ENCODE results near the gene NSMCE4A. TPM values are rescaled to one million over a fixed set of nuclear protein-coding genes. Genes with fewer than 3 reads are reported as not detected.

Gene NSMCE4A
- total and polyA plus RNA-seq, 9 of the 15 experiments (the other 6 are each of a cell fraction or from before 2014, with no cell fraction given), result 8.4 to 88.5 (median 46.4) TPM

DNA sequence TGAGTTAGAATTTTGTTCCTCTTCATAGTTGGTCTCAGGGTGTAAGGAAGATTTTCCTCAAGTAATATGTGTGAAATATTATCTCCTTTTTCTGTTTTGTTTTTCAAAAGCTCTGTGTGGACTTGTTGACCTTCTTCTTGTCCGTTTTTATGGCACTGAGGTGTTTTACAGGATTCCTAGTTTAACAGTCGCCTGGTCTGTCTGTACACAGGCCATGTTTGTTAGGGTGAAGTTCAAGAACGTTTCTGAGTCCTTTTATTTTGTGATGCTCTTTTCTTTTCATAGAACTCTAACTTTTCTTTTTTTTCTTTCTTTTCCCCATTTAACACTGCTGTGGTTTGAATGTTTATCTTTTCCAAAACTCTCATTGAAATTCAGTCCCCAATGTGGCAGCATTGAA is 32.4 kb upstream of the NSMCE4A start (continued):
- TF ChIP-seq, protein P1, sequence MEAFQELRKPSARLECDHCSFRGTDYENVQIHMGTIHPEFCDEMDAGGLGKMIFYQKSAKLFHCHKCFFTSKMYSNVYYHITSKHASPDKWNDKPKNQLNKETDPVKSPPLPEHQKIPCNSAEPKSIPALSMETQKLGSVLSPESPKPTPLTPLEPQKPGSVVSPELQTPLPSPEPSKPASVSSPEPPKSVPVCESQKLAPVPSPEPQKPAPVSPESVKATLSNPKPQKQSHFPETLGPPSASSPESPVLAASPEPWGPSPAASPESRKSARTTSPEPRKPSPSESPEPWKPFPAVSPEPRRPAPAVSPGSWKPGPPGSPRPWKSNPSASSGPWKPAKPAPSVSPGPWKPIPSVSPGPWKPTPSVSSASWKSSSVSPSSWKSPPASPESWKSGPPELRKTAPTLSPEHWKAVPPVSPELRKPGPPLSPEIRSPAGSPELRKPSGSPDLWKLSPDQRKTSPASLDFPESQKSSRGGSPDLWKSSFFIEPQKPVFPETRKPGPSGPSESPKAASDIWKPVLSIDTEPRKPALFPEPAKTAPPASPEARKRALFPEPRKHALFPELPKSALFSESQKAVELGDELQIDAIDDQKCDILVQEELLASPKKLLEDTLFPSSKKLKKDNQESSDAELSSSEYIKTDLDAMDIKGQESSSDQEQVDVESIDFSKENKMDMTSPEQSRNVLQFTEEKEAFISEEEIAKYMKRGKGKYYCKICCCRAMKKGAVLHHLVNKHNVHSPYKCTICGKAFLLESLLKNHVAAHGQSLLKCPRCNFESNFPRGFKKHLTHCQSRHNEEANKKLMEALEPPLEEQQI (IDR thresholded peaks at IDR 0.05), result no peak
- TF ChIP-seq NEUROD1 (IDR thresholded peaks at IDR 0.05; ENCODE audit: borderline replicate concordance, low read depth, low read length, partially characterized antibody) (no peak), TSC22D4 (tag; IDR thresholded peaks at IDR 0.05) (no peak), MECOM (CRISPR knock-in tag; IDR thresholded peaks at IDR 0.05) (no peak), ZNF324 (CRISPR knock-in tag; IDR thresholded peaks at IDR 0.05) (no peak)
- TF ChIP-seq, protein P2, sequence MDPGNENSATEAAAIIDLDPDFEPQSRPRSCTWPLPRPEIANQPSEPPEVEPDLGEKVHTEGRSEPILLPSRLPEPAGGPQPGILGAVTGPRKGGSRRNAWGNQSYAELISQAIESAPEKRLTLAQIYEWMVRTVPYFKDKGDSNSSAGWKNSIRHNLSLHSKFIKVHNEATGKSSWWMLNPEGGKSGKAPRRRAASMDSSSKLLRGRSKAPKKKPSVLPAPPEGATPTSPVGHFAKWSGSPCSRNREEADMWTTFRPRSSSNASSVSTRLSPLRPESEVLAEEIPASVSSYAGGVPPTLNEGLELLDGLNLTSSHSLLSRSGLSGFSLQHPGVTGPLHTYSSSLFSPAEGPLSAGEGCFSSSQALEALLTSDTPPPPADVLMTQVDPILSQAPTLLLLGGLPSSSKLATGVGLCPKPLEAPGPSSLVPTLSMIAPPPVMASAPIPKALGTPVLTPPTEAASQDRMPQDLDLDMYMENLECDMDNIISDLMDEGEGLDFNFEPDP (CRISPR knock-in tag; IDR thresholded peaks at IDR 0.05), result no peak
- TF ChIP-seq, protein P3, sequence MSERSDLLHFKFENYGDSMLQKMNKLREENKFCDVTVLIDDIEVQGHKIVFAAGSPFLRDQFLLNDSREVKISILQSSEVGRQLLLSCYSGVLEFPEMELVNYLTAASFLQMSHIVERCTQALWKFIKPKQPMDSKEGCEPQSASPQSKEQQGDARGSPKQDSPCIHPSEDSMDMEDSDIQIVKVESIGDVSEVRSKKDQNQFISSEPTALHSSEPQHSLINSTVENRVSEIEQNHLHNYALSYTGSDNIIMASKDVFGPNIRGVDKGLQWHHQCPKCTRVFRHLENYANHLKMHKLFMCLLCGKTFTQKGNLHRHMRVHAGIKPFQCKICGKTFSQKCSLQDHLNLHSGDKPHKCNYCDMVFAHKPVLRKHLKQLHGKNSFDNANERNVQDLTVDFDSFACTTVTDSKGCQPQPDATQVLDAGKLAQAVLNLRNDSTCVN (CRISPR knock-in tag; IDR thresholded peaks at IDR 0.05), result no peak

Data from K562 (cell line).